D721Med (cell line): Measurements from ENCODE around the gene PXDN.
A peak's percentile ranks its signal among the peaks of the same experiment; 100 is the strongest.

Experiments
- DNase-seq: peaks from one replicate; pipeline ENCODE4 v3.0.0; 2011; ENCODE audit warnings: low spot score; ENCODE audit not compliant: insufficient read length
- FAIRE-seq: peaks from 2 replicates; lab custom pipeline; 2011; peaks lifted over from hg19 to GRCh38; lab: Jason Lieb, UNC
- CTCF ChIP-seq: IDR thresholded peaks from 2 replicates; pipeline ENCODE4 v1.5.1; 2012; ENCODE audit warnings: mild to moderate bottlenecking, control low read depth; ENCODE audit not compliant: insufficient read depth; ENCODE audit errors: missing control alignments

Gene PXDN

GRCh38 chr2:1644427-1644826 lies 99.9 kb downstream of the PXDN start:
- FAIRE-seq: no peak
- TF ChIP-seq CTCF: no peak
- DNase-seq: no peak

GRCh38 chr2:1642993-1643619 lies 101.2 kb downstream of the PXDN start:
- peak; percentile 3 for TF ChIP-seq CTCF
- FAIRE-seq (no peak), DNase-seq (no peak)

GRCh38 chr2:1642066-1642861 lies 102.1 kb downstream of the PXDN start:
- FAIRE-seq (no peak), DNase-seq (no peak)
- no peak for TF ChIP-seq CTCF

DNA sequence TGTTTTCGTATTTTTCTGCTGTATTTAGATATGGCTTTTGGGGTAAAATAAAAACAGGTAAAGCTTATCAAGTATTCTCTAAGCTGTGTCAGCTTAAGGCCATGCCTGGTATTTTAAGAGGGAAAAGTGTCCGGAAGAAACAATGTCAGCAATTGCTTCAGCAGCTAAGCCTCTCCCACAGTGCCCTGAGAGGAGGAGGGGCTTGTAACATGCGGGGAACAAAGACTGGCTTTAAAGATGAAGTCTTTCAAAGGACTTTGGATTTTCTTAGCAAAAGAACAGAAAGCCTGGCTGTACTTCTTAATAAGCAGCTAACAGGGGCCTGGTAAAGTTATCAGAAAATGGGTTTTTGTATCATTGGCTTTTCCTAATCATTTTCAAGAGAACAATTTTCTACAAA lies 102.8 kb downstream of the PXDN start:
- no peak for FAIRE-seq
- no peak for TF ChIP-seq CTCF
- DNase-seq: no peak

DNA sequence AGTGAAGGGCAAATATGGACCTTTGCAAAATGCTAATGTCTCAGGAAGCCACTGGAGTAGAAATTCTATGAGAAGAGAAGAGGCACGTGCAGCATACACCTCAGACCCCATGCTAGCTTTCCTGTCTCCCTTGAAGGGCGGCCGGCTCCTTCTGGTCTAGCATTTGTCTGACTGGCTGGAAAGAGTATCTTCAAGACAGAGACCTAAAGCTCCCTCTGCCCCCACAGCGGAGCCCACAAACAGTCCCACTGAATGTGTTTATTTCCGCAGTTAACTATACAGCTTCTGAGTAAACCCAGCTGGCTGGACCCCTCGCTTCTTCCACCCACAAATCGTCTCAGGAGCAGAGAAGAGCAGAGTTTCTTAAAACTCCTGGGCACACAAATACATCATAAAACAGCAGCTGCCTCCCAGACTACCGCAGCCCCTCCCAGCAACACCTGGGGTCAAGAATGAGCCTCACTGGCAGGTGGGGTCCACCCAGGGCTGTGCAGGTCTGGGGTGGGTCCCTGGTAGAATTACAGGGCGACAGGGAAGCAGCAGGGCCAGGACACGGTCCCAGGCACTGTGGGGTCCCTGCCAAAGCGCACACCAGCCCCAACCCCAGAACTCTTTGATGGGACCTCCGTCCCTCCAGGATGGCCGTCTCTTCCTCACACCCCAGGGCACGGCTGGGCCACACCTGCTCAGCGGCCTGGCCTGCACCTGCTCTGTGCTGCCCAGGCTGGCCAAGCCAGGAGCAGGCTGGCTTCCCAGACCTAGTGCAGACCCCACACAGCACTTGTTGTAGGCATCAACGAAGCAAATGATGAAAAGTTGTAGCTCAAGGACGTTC lies 103.8 kb downstream of the PXDN start:
- no peak for FAIRE-seq
- no peak for TF ChIP-seq CTCF

DNA sequence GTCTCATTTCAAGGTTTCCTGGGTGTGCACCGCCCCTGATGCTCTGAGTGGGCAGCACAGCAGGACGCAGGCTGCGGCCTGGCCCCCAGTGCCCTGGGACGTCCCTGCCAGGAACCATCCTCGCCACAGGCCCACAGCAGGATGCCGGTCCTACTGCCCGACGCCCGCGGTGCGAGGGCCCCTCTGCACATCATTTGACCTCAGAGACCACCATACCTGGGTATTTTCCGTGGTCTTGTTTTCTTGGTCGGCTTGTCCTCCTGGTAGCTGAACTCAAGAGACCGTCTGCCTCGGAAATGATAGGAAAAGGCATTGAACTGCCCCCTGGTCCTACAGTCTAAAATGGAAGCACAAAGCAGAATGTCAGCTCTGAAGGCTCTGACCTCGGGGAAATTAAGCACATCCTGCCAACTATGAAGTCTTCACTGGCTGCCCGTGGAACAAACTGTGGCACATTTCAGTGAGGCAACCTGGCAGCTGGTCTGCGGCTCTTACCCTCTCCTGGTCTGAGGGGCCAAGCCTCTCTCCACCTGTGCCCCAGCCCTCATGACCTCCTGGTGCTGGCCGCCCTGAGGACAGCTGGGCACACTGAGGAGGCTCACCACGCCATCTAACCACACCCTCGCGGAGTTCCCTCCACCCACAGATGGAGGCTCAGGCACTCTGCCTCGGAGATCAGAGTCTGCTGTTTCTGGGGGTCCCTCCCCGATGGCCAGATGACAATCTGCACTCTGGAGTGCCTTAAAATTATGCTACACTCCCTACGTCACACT lies 105.0 kb downstream of the PXDN start:
- TF ChIP-seq CTCF: no peak
- DNase-seq (no peak), FAIRE-seq (no peak)

More for the DNA sequence above, 103.8 kb downstream of the PXDN start:
- DNase-seq: no peak
